ENCODE data around the gene RDH12.

The RDH12 gene

DNA sequence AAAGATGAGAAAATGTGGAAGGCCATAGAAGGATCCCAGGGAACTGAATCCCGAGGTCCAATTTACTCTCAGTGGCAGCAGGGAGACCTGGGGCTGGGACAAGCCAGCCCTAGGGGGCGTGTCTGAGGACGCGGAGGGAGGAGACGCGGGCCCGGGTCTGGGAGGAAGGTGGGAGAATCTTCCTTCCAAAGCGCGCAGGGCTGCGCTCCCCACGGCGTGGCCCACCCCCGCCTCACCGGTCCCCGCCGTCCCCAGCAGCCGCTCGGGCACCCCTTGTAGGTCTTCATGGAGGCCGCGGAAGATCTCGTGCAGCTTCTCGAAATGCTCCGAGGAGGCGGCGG is 27.6 kb upstream of the RDH12 start:
- TF ChIP-seq ZFX (IDR thresholded peaks at IDR 0.05) (no peak), CTCF (conservative IDR thresholded peaks at IDR 0.05) (no peak; the same call in 1 of the 2 replicates)
- H3K27ac ChIP-seq = peak overlapping the region; percentile 93

- TF ChIP-seq ZFX (IDR thresholded peaks at IDR 0.05) = peak; percentile 84
- TF ChIP-seq CTCF (conservative IDR thresholded peaks at IDR 0.05) = peak; percentile 15
- H3K27ac ChIP-seq = peak within 1 kb of the TSS; percentile 93
Measured at GRCh38 chr14:67674480-67675218, 27.0 kb upstream of the RDH12 start, which contains the start of gene VTI1B. TSS of gene VTI1B (minus strand) at chr14:67674632. CDS start at chr14:67674489, 143 bp downstream.

DNA sequence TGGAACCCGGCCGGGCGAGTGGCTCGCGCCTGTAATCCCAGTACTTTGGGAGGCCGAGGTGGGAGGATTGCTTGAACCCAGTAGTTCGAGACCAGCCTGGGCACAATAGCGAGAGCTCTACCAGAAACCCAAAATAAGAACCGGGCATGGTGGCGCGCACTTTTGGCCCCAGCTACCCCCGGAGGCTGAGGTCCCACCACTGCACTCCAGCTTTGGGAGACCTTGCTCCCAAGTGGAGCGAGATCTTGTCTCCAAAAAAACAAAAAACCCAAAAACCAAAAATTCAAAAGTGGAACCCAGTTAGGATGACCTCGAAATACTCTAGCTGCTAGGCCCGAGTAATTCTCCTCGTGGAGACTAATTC is 26.5 kb upstream of the RDH12 start:
- H3K27ac ChIP-seq = peak overlapping the region; percentile 93
- TF ChIP-seq ZFX (IDR thresholded peaks at IDR 0.05) (no peak), CTCF (conservative IDR thresholded peaks at IDR 0.05) (no peak)

DNA sequence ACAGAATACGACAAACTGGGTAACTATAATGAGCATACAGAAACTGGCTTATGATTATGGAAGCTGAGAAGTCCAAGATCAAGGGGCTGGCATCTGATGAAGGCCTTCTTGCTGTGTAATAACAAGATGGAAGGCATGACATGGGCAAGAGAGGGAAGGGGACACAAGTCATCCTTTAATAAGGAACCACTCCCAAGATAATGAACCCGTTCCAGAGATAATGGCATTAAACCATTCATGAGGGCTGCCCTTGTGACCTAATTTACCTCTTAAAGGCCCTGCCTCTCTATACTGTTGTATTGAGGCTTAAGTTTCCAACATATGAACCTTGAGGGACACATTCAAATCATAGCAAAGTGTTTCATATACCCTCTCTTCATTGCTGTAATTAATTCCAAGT is 22.7 kb upstream of the RDH12 start:
- TF ChIP-seq ZFX (IDR thresholded peaks at IDR 0.05) = no peak
- TF ChIP-seq CTCF (conservative IDR thresholded peaks at IDR 0.05) = no peak
- no peak overlapping the region for H3K27ac ChIP-seq

GRCh38 chr14:67680121-67680602 is 21.5 kb upstream of the RDH12 start:
- no peak for TF ChIP-seq CTCF (conservative IDR thresholded peaks at IDR 0.05)
- TF ChIP-seq ZFX (IDR thresholded peaks at IDR 0.05) = no peak
- no peak overlapping the region for H3K27ac ChIP-seq

DNA sequence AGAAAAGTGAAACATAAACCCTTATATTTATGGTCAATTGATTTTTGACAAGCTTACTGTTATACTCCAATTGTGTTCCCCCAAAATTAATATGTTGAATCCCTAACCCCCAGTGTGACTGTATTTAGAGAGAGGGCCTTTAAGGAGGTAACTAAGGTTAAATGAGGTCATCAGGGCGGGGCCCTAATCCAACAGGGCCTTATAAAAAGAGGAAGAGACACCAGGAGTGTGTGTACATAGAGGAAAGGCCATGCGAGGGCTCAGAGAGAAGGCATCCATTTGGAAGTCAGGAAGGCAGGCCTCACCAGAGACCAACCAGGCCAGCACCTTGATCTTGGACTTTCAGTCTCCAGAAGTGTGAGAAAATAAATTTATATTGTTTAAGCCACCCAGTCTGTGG is 20.7 kb upstream of the RDH12 start:
- no peak overlapping the region for H3K27ac ChIP-seq
- TF ChIP-seq ZFX (IDR thresholded peaks at IDR 0.05) (no peak), CTCF (conservative IDR thresholded peaks at IDR 0.05) (no peak)

- H3K27ac ChIP-seq = no peak overlapping the region
- TF ChIP-seq CTCF (conservative IDR thresholded peaks at IDR 0.05) (no peak), ZFX (IDR thresholded peaks at IDR 0.05) (no peak)
Measured at GRCh38 chr14:67683842-67684241, 17.8 kb upstream of the RDH12 start.
